Effector memory CD8-positive, alpha-beta T cell (primary cell): ENCODE measurements around the gene CNGB1.

ENCODE experiments used
- ATAC-seq: fragments of 150-1000 bp; cut with Tn5 transposase; replicated peaks from 2 replicates; pipeline ENCODE4 v1.10.0; 2021; ENCODE audit warnings: mild to moderate bottlenecking, moderate library complexity
- DNase-seq, 3 experiments: peaks; one replicate each; pipeline ENCODE4 v3.0.0; 2021
- H3K27ac Mint-ChIP-seq, 2 donors: one replicate each; pipeline ENCODE4 v1.8.0; 2022; ENCODE audit warnings: mild to moderate bottlenecking in 2 of 2, mixed read lengths in 2 of 2, moderate library complexity in 2 of 2
- H3K27me3 Mint-ChIP-seq, 2 donors: one replicate each; pipeline ENCODE4 v1.8.0; 2022; ENCODE audit warnings: mixed read lengths in 2 of 2
- H3K36me3 Mint-ChIP-seq: one replicate; pipeline ENCODE4 v1.8.0; 2022; ENCODE audit warnings: mild to moderate bottlenecking, moderate library complexity, mixed read lengths; ENCODE audit not compliant: insufficient read depth
- H3K4me1 Mint-ChIP-seq, 2 donors: one replicate each; pipeline ENCODE4 v1.8.0; 2022; ENCODE audit warnings: low read depth in 2 of 2, mixed read lengths in 2 of 2
- H3K4me3 Mint-ChIP-seq, 2 donors: one replicate each; pipeline ENCODE4 v1.8.0; 2022; ENCODE audit warnings: mild to moderate bottlenecking in 2 of 2, mixed read lengths in 2 of 2, moderate library complexity in 2 of 2
- H3K9me3 Mint-ChIP-seq, 2 donors: one replicate each; pipeline ENCODE4 v1.8.0; 2022; ENCODE audit warnings: mixed read lengths in 2 of 2

The CNGB1 gene

DNA sequence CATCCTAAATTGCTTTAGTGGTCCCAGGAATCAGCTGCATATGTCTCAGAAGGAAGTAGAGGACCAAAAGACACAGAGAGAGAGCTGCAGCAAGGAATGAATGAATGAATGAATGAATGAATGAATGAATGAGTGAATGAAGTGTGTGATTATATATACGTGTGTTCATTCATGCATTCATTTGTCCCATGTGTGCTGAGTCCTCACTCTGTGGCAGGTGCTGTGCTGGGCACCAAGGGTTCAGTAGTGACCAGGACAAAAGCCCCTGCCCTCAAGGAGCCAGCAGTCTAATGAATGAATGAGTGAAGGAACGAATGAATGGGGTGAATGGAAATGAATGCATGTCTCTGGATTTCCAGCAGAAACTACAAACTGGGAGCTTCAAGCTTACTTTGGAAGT is 9.4 kb downstream of the CNGB1 start:
- H3K4me3 Mint-ChIP-seq = no peak overlapping the region
- DNase-seq (no peak), ATAC-seq (no peak)
- peaks cover 10% of the 10 kb centered on the region in 2 donors for H3K27me3 Mint-ChIP-seq
- no peaks in the 10 kb centered on the region for H3K9me3 Mint-ChIP-seq
- peaks cover 0 to 5% of the 10 kb centered on the region in 2 donors for H3K4me1 Mint-ChIP-seq
- no peak overlapping the region for H3K27ac Mint-ChIP-seq
- no peaks in the 10 kb centered on the region for H3K36me3 Mint-ChIP-seq

DNA sequence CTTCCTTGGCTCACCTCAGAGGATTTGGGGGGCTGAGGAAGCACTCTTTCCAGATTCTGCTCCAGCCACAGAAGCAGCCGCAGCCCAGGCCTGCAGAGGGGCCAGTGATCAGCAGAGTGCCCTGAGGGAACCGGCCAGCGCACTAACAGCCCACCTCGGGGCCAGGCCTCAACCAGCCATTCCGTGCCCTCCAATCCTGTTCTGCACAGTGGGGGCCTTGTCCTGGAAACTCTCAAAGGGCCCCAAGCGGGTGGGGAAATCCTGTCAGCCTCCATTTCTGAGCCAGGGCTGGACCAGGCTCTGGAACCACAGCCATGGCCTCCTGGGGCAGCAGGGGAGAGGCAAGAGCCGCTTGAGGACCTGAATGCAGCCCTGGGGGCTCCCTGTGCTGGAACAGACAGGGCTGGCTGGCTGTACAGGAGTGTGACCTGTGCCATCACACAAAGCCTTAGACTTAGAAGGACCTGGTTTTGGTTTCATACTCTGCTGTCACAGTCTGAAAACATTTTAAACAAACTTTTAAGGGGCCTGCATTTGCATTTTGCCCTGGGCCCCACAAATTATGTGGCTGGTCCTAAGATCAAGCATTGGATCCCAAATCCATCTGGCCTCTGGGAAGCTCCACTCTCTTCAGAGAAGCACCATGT is 10.0 kb downstream of the CNGB1 start:
- Mint-ChIP-seq H3K27me3 (peaks cover 10% of the 10 kb centered on the region in 2 donors), H3K4me3 (no peak overlapping the region), H3K4me1 (peaks cover 0 to 3% of the 10 kb centered on the region in 2 donors), H3K36me3 (no peaks in the 10 kb centered on the region), H3K27ac (no peak overlapping the region), H3K9me3 (no peaks in the 10 kb centered on the region)
- DNase-seq (no peak), ATAC-seq (no peak)

DNA sequence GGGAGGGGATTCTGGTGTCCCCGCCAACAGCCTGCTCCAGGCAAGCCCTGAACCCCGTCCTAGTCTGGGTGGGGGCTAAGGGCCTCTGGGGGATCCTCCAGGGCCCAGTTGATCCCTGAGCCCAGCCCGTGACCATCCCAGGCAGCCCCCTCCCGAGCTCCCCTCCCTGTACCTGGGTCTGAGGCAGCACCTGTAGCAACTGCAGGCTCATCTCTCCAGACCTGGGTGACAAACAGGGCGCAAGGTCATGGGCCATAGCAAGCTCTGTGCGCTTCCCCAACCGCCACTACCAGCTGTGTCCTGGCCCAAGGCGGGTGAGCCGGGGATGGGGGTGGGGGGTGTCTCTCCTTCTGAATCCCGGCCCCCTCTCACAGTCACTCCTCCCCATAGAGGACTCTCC is 10.6 kb downstream of the CNGB1 start:
- peaks cover 0 to 3% of the 10 kb centered on the region in 2 donors for H3K4me1 Mint-ChIP-seq
- ATAC-seq (no peak), DNase-seq (no peak)
- no peaks in the 10 kb centered on the region for H3K36me3 Mint-ChIP-seq
- no peaks in the 10 kb centered on the region for H3K9me3 Mint-ChIP-seq
- H3K27me3 Mint-ChIP-seq = peaks cover 10% of the 10 kb centered on the region in 2 donors
- no peak overlapping the region for H3K4me3 Mint-ChIP-seq
- no peak overlapping the region for H3K27ac Mint-ChIP-seq

DNA sequence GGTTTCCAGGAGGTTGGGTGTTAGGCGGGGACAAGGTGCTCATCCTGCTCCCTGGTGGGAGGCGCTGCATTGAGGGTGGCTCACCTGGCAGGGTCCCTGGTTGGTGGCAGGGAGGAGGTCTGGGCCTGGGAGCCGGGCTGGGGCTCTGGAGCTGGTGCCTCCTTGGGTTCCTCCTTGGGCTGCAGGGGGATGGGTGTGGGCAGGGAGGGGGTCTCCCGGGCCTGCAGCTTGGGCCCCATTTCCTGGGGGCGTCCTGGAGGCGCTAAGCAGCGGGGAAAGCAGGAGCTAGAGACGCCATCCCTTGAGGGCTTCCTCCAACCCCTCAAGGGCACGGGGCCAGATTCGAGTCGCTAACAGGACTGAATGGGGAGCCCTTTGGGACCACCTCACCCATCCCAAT is 11.1 kb downstream of the CNGB1 start:
- ATAC-seq (no peak), DNase-seq (no peak)
- Mint-ChIP-seq H3K9me3 (no peaks in the 10 kb centered on the region), H3K27me3 (peaks cover 10% of the 10 kb centered on the region in 2 donors), H3K27ac (no peak overlapping the region), H3K36me3 (no peaks in the 10 kb centered on the region), H3K4me3 (no peak overlapping the region), H3K4me1 (peaks cover 0 to 3% of the 10 kb centered on the region in 2 donors)

DNA sequence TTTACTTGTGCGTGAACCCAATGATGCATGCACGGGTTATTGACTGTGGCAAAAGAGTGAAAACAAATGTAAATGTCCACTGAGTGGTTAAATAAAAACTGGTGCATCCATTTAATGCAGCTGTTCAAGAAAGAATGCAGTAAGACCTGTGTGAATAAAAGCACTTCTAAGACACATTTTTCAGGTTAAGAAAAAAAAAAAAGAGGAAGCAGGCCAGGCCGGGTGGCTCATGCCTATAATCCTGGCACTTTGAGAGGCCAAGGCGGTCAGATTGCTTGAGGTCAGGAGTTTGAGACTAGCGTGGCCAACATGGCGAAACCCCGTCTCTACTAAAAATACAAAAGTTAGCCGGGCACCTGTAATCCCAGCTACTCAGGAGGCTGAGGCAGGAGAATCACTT is 11.8 kb downstream of the CNGB1 start:
- DNase-seq = no peak
- H3K36me3 Mint-ChIP-seq = no peaks in the 10 kb centered on the region
- H3K4me1 Mint-ChIP-seq = peaks cover 0 to 3% of the 10 kb centered on the region in 2 donors
- H3K27ac Mint-ChIP-seq = no peak overlapping the region
- peaks cover 10% of the 10 kb centered on the region in 2 donors for H3K27me3 Mint-ChIP-seq
- ATAC-seq = no peak
- H3K9me3 Mint-ChIP-seq = no peaks in the 10 kb centered on the region
- H3K4me3 Mint-ChIP-seq = no peak overlapping the region

DNA sequence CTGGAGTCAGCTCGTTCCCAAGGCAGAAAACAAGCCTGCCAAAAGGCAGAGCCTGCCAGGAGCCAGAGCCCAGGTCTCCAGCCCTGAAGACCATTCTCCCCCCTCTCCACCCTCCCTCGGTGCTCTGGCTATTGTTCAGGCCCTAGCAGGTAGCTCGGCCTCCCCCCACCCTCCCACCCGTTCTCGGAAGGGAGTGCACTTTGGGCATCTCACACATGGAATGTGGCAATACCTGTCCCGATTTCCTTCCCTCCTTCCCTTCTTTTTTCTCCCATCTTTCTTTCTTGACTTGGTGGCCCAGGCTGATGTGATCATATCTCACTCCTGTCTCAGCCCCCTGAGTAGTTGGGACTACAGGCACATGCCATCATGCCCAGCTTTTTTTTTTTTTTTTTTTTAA is 12.4 kb downstream of the CNGB1 start:
- no peak for DNase-seq
- no peaks in the 10 kb centered on the region for H3K9me3 Mint-ChIP-seq
- H3K4me3 Mint-ChIP-seq = no peak overlapping the region
- H3K27ac Mint-ChIP-seq = no peak overlapping the region
- no peaks in the 10 kb centered on the region for H3K36me3 Mint-ChIP-seq
- no peak for ATAC-seq
- H3K4me1 Mint-ChIP-seq = peaks cover 0 to 3% of the 10 kb centered on the region in 2 donors
- peaks cover 10% of the 10 kb centered on the region in 2 donors for H3K27me3 Mint-ChIP-seq

DNA sequence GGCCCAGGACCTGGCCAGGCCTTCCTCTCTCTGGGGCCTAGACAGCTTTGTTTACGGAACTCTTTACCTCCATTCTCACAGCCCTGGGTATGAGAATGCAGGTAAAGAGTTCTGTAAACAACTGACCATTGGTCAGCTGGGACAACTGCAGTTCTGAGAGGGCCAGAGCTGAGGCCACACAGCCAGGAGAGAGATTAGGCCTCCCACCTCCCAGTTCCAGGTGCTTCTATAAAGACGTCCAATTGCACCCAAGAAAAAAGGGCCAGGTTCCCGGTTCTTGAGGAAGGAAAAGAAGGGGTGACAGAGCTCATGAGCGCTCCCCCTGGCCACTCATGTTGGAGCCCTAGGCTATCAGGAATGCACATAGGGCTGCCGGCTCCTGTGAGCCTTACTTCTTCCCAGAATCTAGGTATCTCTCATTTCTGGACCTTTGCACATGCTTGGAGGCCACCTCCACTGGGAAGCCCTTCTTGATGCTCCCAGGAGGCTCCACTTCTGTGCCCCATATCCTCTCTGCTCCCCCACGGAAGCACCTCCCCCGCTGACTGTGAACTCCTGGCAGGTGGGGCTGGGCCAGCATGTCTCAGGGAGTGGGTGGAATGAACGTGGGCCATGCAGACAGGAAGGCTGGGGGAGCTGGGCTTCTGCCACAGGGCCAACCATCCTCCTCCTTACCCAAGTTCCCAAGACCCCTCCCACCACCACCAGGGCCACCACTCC is 13.1 kb downstream of the CNGB1 start:
- ATAC-seq = no peak

DNA sequence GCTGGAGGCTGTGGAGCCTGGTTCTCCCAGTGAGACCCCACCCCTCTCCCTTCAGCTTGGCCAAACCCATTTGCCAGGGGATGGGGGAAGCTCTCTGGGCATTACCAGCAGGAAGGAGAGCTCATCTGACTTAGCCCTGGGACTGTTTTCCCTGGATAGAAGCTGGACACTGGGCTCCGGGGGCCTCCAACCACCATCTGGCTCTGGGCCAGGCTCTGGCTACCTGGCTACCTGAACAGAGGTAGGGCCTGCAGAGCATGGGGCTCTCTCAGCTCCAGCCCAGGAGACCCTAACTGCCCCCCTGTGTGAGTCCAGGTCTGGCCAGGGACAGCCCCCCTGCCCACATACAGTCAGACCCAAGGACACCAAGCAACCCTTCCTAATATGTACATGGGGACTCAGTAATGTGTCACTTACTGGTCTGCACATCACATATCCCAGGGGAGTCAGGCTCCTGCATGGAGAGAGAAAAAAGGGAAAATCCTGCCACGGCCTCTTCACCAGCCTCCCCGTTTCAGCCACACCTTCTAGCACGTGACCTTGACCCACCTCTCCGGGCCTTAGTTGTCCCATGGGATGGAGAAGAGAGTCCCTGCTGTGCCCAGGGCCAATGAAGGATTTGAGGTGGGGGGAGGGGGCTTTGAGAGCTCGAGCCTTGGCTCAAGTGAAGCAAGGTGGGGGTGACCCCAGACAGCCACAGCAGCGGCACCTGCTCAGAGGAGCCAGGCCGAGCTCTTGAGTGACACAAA is 13.8 kb downstream of the CNGB1 start:
- H3K36me3 Mint-ChIP-seq = no peaks in the 10 kb centered on the region
- H3K27ac Mint-ChIP-seq = no peak overlapping the region
- no peaks in the 10 kb centered on the region for H3K4me1 Mint-ChIP-seq
- DNase-seq = no peak
- H3K27me3 Mint-ChIP-seq = peaks cover 10 to 20% of the 10 kb centered on the region in 2 donors
- H3K4me3 Mint-ChIP-seq = no peak overlapping the region
- H3K9me3 Mint-ChIP-seq = no peaks in the 10 kb centered on the region
- no peak for ATAC-seq

More for the DNA sequence above, 13.1 kb downstream of the CNGB1 start:
- H3K4me1 Mint-ChIP-seq = no peaks in the 10 kb centered on the region
- H3K27ac Mint-ChIP-seq = no peak overlapping the region
- H3K9me3 Mint-ChIP-seq = no peaks in the 10 kb centered on the region
- no peak for DNase-seq
- H3K27me3 Mint-ChIP-seq = peaks cover 10 to 14% of the 10 kb centered on the region in 2 donors
- H3K36me3 Mint-ChIP-seq = no peaks in the 10 kb centered on the region
- no peak overlapping the region for H3K4me3 Mint-ChIP-seq

DNA sequence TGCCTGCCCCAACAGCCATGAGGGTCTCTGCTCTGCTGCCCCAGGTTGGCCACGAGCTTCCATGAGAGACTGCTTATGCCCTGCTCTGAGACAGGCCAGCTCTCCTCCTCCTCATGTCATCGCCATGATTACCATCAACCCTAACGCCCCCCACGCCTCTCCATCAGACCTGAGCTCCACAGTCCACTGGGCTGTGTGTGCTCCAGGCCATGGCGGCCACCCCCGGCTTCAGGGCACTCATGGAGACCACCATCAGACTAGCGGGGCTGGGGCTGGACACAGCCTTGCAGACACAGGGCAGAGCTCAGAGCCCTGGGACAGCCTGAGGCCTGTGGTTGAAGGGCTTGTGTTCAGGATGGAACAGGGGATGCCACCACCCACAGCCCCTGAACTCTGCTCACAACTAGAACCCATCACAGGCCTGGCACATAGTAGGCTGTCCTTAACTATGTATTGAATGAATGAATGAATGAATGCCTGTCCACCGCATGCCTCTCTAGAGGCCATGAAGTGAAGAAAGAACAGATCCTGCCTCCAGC is 14.6 kb downstream of the CNGB1 start:
- DNase-seq = no peak
- H3K4me1 Mint-ChIP-seq = no peaks in the 10 kb centered on the region
- H3K4me3 Mint-ChIP-seq = no peak overlapping the region
- ATAC-seq = no peak
- H3K36me3 Mint-ChIP-seq = no peaks in the 10 kb centered on the region
- no peak overlapping the region for H3K27ac Mint-ChIP-seq
- no peaks in the 10 kb centered on the region for H3K9me3 Mint-ChIP-seq
- H3K27me3 Mint-ChIP-seq = peaks cover 16 to 24% of the 10 kb centered on the region in 2 donors

DNA sequence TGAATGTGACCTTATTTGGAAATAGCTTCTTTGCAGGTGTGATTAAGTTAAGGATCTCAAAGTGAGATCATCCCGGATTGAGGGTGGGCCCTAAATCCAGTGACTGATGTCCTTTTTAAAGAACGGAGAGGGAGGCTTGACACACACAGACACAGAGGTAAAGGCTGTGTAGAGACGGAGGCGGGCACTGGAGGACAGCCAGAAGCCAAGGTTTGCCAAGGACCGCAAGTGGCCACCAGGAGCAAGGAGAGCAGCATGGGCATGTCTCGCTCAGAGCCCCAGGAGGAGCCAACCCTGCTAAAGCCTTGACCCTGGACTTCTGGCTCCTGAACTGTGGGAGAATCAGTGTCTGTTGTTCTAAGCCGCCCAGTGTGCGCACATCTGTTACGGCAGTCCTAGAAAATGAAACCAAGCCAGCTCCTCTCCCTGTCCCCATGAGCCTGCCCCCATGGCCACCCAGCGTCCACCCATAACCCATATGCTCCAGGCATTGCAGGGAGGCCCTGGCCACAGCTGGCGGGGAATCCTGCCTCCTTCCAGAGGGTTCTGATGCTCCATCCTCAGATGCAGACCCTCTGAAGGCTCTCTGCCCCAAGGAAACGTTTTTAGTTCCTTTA is 15.2 kb downstream of the CNGB1 start:
- Mint-ChIP-seq H3K4me1 (no peaks in the 10 kb centered on the region), H3K36me3 (no peaks in the 10 kb centered on the region), H3K27ac (no peak overlapping the region), H3K9me3 (no peaks in the 10 kb centered on the region), H3K4me3 (no peak overlapping the region), H3K27me3 (peaks cover 16 to 30% of the 10 kb centered on the region in 2 donors)
- DNase-seq = no peak
- no peak for ATAC-seq

DNA sequence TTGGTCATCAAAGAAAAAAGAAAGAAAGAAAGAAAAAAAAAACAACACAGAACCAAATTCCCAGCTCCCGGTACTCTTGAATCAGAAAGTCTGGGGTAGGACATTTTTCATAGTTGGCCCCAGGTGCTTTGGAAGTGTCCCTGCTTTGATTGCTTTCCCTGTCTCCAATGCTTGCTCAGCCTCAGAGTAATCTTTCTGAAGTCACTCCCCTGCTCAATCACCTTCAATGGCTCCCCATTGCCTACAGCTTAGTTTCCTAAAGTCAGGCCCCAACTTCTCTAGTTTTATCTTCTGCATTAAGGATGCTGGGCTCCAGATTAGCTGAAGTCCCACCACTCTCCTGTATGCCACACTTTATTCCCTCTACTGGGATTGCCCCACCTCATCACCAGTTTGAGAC is 17.1 kb downstream of the CNGB1 start:
- H3K9me3 Mint-ChIP-seq = no peaks in the 10 kb centered on the region

DNA sequence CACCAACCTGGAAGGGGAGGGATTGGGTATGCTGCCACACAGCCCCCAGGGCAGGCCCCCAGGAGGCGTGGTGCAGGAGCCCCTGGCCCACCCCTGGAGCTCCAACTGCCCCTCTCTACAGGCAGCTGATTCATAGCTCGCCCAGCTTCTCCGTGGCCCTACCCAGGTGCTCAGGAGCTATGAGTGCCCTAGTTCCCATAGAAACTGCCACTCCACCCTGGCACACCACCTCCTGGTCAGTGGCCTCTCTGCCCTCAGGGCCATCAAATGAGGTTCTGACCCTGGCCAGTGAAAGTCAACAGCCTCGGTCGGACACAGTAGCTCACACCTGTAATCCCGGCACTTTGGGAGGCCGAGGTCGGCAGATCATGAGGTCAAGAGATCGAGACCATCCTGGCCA is 18.0 kb downstream of the CNGB1 start:
- no peaks in the 10 kb centered on the region for H3K4me1 Mint-ChIP-seq
- no peaks in the 10 kb centered on the region for H3K36me3 Mint-ChIP-seq
- H3K27ac Mint-ChIP-seq = no peak overlapping the region
- no peaks in the 10 kb centered on the region for H3K9me3 Mint-ChIP-seq
- H3K27me3 Mint-ChIP-seq = peaks cover 6 to 34% of the 10 kb centered on the region in 2 donors
- H3K4me3 Mint-ChIP-seq = no peak overlapping the region
- DNase-seq = no peak
- no peak for ATAC-seq

More for the DNA sequence above, 17.1 kb downstream of the CNGB1 start:
- H3K36me3 Mint-ChIP-seq = no peaks in the 10 kb centered on the region
- no peak overlapping the region for H3K4me3 Mint-ChIP-seq
- H3K4me1 Mint-ChIP-seq = no peaks in the 10 kb centered on the region
- peaks cover 7 to 34% of the 10 kb centered on the region in 2 donors for H3K27me3 Mint-ChIP-seq
- no peak for ATAC-seq
- H3K27ac Mint-ChIP-seq = no peak overlapping the region
- DNase-seq = no peak

DNA sequence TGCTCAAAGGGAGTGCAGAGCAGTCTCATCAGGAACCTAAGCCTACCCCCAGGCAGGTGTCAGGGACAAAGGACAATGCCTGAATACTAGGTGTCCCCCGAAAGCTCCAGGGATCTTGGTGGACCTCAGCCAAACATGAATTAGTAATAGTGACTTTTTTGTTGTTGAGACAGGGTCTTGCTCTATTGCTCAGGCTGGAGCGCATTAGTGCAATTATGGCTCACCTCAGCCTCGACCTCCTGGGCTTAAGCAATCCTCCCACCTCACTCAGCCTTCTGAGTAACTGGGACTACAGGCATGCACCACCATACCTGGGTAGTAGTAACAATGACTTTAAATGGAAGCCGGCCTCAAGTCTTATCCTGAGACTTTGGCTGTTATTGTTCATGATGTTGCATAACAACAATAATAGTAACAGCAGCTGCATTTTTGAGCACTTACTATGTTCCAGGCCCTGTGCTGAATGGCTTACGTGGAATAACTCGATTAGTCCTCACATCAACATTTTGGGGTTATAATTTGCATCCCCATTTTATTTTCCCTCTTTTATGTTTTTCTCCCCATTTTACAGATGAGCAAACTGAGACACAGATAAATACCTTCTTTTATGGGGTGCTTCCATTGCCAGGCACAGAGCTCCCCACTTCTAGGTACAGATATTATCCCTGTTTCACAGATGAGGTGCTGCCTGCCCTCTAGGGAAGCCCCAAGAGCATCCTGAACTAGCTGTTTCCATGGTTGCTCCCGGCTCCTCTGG is 19.5 kb downstream of the CNGB1 start:
- H3K27ac Mint-ChIP-seq = no peak overlapping the region
- ATAC-seq (no peak), DNase-seq (no peak)
- H3K9me3 Mint-ChIP-seq = no peaks in the 10 kb centered on the region
- no peak overlapping the region for H3K4me3 Mint-ChIP-seq
- no peaks in the 10 kb centered on the region for H3K36me3 Mint-ChIP-seq
- peaks cover 6 to 34% of the 10 kb centered on the region in 2 donors for H3K27me3 Mint-ChIP-seq
- H3K4me1 Mint-ChIP-seq = no peaks in the 10 kb centered on the region
